HG02642 (cell line): ENCODE results near the gene AIFM1.
A peak's percentile ranks its signal among the peaks of the same experiment; 100 is the strongest.

ENCODE experiments used
- ATAC-seq: cut with Tn5 transposase; IDR thresholded peaks from one replicate; pipeline ENCODE4 v1.9.1; 2021; ENCODE audit warnings: mild to moderate bottlenecking; ENCODE audit not compliant: unreplicated experiment, poor library complexity

Gene AIFM1

DNA sequence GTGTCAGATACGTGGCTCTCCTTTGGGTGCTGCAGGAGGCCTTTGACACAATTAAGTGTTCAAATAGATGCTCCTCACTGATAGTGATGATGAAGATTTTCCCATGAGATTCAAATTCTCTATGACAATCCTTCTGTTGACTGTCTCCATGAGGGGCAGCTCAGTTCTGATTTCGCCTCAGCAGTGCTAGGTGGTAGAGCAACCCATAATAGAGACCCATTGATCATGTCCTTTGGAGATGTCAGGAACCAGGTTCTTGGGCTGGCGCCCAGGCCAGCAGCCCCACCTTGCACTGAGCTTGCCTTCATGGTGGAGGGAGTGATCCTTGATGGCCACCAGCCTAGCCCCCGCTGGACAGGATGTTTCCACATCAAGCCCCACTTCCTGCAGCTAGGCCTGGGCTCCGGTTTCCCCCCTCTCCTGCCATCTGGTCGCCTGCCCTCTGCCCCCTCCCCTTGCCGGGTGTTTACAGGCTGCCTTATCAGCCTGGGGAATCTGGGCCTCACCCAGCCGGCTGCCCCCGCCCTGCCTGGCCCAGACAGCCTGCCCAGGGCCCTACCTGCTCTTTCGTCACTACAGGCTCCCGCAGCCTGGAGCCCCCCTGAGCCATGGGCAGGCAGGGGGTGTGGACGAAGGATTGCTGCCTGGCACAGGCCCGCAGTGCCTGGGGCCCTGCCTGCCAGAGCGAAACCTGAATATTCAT lies 68.0 kb downstream of the AIFM1 start:
- ATAC-seq = no peak

- ATAC-seq = no peak
Measured at GRCh38 chrX:130095249-130096030, 70.2 kb downstream of the AIFM1 start.

GRCh38 chrX:130094696-130095095 lies 70.9 kb downstream of the AIFM1 start:
- ATAC-seq = no peak

DNA sequence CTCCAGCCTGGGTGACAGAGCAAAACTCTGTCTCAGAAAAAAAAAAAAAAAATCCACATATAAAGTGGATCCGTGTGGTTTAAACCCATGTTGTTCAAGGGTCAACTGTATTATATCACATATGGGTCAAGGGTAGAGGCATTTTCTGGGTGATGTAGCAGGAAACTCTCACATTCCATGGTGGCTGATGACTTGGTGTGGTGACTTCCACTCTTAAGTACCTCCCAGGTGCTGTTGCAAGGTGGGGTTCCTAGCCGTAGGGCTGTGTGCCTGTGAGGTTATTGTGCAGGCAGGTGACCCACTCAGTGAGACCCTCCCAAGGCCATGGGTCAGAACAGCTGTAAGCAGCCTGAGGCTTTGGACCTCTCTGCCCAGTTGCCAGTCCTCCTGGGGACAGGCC lies 72.4 kb downstream of the AIFM1 start:
- ATAC-seq = no peak

GRCh38 chrX:130091980-130092522 lies 73.6 kb downstream of the AIFM1 start:
- peak; percentile 99 for ATAC-seq

DNA sequence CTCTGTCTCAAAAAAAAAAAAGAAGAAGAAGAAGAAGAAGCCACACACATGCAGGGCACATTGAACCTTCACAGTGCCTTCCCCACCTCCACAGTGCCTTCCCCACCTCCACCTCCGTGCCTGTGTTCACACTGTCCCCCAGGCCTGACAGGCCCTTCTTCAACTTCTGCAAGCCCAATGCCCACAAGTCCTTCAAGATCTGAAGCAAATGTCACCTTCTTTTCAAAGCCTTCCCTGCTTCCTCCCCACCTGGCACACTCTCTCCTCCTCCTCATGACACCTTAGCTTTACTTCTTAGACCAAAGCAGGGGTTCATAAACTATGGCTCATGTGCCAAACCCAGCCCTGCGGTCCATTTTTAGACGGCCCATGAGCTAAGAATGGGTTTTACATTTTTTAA lies 75.3 kb downstream of the AIFM1 start:
- no peak for ATAC-seq

- peak; percentile 39 for ATAC-seq
Measured at GRCh38 chrX:130086447-130087206, 79.0 kb downstream of the AIFM1 start.

DNA sequence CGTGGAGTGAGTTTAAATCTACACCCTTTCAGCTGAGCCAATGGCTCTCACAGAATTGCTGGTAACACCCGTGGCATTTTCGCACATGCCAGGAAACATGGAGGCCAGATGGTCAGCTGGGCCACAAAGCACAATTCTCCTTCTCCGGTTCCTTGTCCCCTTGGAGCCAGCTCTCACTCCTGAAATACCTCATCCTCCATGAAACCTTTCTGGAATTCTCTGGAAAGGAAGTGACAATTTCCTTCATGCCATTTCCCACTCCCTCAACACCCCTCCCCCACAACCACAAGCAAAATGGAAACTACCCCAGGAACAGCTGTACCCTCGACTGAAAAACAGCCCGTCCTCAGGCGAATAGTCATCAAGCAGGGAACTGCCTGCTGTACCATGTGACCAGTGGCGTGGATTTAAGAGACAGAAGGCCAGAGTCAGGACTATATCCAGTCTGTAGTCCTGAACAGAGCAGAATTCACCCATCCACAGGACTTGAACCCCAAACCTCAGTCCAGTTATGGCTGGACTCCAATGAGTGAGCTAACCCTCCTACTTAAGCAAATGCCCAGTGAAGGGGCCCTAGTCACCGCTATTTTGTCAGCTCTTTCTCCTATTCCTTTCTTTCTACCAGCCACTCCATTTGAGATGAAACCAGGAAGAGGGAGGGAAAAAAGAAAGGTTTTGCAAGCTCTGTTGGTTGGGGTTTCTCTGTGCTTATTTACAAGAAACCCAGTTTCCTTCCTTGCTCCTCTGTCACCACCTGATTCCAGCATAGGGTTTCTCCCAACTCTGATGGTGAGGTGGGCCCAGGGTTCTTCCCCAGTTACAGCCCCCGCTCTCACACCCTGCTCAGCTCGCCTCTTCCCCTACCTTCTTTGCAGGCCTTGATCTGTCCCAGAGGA lies 79.8 kb downstream of the AIFM1 start:
- ATAC-seq = no peak

DNA sequence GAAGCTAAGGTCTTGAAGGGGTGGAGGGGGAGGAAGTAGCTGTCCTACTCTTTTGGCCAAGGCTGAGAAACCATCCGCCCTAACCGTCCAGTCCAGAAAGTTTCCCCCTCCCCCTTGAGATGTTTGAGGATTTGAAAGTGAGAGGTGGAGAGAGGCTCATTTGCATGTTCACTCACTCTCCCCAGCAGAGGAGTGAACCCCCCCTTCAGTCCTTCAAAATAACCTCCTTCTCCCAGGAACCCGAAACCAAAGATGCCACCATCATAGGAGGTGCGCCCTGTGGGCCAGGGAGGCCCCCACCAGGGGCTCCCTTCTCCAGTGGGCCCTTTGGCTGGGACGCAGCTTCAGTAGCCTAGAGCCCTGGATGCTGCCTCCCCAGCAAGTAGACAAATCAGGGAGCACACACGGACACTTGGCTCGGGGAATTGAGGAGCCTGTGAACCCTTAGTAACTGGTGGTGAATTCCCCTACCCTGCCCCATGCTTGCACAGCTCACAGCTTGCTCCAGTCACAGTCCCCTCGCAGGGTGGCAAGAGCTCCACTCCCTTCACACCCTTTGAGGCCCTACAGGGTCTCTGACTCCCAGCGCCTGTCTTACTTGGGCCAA lies 80.9 kb downstream of the AIFM1 start:
- ATAC-seq = peak; percentile 49

GRCh38 chrX:130083656-130084382 lies 81.8 kb downstream of the AIFM1 start:
- ATAC-seq = peak; percentile 30

GRCh38 chrX:130083107-130083490 lies 82.5 kb downstream of the AIFM1 start:
- ATAC-seq = no peak

DNA sequence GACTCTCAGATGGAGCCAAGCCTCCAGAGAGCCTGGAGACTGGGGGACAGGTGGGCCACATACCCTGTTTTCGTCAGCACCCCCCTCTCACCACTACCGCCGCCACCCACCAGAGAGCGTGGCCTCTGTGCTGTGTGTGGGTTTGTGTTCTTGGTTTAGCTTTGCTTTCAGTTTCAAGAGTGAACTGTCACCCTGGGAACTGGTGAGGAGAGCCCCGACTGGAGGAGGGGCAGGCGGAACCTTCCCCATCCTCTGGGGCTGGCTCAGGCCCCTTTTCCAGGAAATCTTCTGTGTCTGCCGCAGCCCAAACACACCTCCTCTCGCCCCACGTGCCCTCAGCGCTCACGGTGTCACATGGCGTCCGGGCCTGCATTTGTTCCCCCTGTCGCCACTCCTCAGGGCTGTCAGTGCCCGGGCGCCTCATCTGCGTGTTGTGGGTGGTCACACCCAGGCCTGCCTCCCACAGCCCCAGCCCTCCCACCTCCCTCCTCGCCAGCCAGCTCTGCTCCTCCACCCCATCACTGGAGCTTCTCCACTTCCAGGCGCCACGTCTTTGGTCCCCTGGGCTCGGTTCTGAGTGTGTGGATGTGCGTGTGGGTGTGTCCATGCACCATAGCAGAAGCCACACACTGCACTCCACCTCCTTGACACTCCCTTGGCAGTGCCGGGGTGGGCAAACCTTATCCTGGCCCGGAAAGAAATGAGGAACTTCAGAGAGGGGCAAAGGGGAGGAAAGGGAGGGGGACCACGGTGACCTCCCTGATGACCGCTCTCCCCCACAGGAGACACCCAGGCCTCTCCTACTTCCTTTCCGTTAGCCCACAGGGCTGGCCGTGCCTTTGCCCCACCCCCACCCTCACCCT lies 83.2 kb downstream of the AIFM1 start:
- ATAC-seq = peak; percentile 57

- ATAC-seq = no peak
Measured at GRCh38 chrX:130081421-130082045, 84.1 kb downstream of the AIFM1 start.

GRCh38 chrX:130080791-130081367 lies 84.8 kb downstream of the AIFM1 start:
- no peak for ATAC-seq

- no peak for ATAC-seq
Measured at GRCh38 chrX:130079824-130080406, 85.7 kb downstream of the AIFM1 start.
